ENCODE results near the gene CEMIP. TPM values are rescaled to one million over a fixed set of nuclear protein-coding genes. Genes with fewer than 3 reads are reported as not detected.

CEMIP gene
- polyA plus RNA-seq, 1 of the 3 experiments (the other 2 are of a cell fraction), result 27.8 TPM

DNA sequence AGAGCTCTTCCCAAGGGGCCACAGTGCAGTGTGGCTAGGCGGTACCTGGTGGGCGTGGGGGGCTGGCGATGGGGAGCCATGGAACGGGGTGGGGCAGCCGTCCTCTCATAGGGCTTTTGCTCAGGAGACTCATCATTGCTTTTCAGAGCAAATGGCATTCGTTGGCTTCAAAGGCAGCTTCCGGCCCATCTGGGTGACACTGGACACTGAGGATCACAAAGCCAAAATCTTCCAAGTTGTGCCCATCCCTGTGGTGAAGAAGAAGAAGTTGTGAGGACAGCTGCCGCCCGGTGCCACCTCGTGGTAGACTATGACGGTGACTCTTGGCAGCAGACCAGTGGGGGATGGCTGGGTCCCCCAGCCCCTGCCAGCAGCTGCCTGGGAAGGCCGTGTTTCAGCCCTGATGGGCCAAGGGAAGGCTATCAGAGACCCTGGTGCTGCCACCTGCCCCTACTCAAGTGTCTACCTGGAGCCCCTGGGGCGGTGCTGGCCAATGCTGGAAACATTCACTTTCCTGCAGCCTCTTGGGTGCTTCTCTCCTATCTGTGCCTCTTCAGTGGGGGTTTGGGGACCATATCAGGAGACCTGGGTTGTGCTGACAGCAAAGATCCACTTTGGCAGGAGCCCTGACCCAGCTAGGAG lies 169.6 kb downstream of the CEMIP start:
- Histone ChIP-seq H4K20me1 (ENCODE audit: insufficient read depth) (no peaks in the 10 kb centered on the region), H3K27me3 (ENCODE audit: insufficient read depth) (no peaks in the 10 kb centered on the region), H3K27ac (ENCODE audit: low read depth in 2 of 2, low read length in 1 of 2) (no peak overlapping the region), H2AFZ (ENCODE audit: low read depth) (no peak overlapping the region), H3K36me3 (replicated peaks in 1 of 2; ENCODE audit: control insufficient read depth in 1 of 2, insufficient read depth in 2 of 2, low read length in 1 of 2) (peaks cover 11 to 66% of the 10 kb centered on the region in 2 experiments), H3K9me2 (no peaks in the 10 kb centered on the region), H3F3A (replicated peaks; ENCODE audit: insufficient read depth) (no peaks in the 10 kb centered on the region), H3K79me2 (ENCODE audit: insufficient read depth) (no peaks in the 10 kb centered on the region), H3K9ac (no peak overlapping the region), H3K4me1 (ENCODE audit: control insufficient read depth in 1 of 2, insufficient read depth in 2 of 2, low read depth in 1 of 2, low read length in 1 of 2) (no peaks in the 10 kb centered on the region; a peak in 1 of 4 replicates), H3K4me3 (ENCODE audit: low read depth in 2 of 2, low read length in 1 of 2) (no peak overlapping the region), H3K4me2 (no peak overlapping the region), H3K9me3 (no peaks in the 10 kb centered on the region)
- ChIA-PET CTCF (interaction anchor here (0.9 to 2.4 kb wide), 6 partner anchors 8 to 493 kb away, joined by 3 to 9 read pairs (median 4); no protein-coding TSS in a partner anchor), POLR2A (no interaction called here)
- DNase-seq, result no peak
- TF ChIP-seq ELF1 (IDR thresholded peaks at IDR 0.05), result no peak
- TF ChIP-seq RAD21 (IDR thresholded peaks at IDR 0.05; ENCODE audit: low read length), result no peak
- no peak for TF ChIP-seq TCF12 (IDR thresholded peaks at IDR 0.05)
- no peak for TF ChIP-seq GATA2 (CRISPR knock-in tag; IDR thresholded peaks at IDR 0.05)
- no peak for TF ChIP-seq USF2 (IDR thresholded peaks at IDR 0.05; ENCODE audit: borderline replicate concordance, low read depth, low read length)
- TF ChIP-seq TEAD4 (IDR thresholded peaks at IDR 0.05; ENCODE audit: borderline replicate concordance, insufficient read depth), result no peak
- TF ChIP-seq ZBTB33 (IDR thresholded peaks at IDR 0.05; ENCODE audit: borderline replicate concordance, low read depth), result no peak
- TF ChIP-seq PBX3 (IDR thresholded peaks at IDR 0.05), result no peak
- no peak for TF ChIP-seq SIN3A (IDR thresholded peaks at IDR 0.05; ENCODE audit: borderline replicate concordance, low read depth, low read length)
- TF ChIP-seq, protein P1, sequence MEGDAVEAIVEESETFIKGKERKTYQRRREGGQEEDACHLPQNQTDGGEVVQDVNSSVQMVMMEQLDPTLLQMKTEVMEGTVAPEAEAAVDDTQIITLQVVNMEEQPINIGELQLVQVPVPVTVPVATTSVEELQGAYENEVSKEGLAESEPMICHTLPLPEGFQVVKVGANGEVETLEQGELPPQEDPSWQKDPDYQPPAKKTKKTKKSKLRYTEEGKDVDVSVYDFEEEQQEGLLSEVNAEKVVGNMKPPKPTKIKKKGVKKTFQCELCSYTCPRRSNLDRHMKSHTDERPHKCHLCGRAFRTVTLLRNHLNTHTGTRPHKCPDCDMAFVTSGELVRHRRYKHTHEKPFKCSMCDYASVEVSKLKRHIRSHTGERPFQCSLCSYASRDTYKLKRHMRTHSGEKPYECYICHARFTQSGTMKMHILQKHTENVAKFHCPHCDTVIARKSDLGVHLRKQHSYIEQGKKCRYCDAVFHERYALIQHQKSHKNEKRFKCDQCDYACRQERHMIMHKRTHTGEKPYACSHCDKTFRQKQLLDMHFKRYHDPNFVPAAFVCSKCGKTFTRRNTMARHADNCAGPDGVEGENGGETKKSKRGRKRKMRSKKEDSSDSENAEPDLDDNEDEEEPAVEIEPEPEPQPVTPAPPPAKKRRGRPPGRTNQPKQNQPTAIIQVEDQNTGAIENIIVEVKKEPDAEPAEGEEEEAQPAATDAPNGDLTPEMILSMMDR (IDR thresholded peaks at IDR 0.05), result no peak
- 93% methylated on average over 4 of the region's 13 CpGs for WGBS (ENCODE audit: low lambda C conversion rate)

GRCh38 chr15:80949756-80950155 lies 170.6 kb downstream of the CEMIP start:
- no CpG with 5 or more reads among the region's 4 CpGs for WGBS (ENCODE audit: low lambda C conversion rate)
- Histone ChIP-seq H3K9ac (no peak overlapping the region), H3K4me1 (ENCODE audit: control insufficient read depth in 1 of 2, insufficient read depth in 2 of 2, low read depth in 1 of 2, low read length in 1 of 2) (no peaks in the 10 kb centered on the region; a peak in 1 of 4 replicates), H3K79me2 (ENCODE audit: insufficient read depth) (no peaks in the 10 kb centered on the region), H3K27me3 (ENCODE audit: insufficient read depth) (no peaks in the 10 kb centered on the region), H2AFZ (ENCODE audit: low read depth) (no peak overlapping the region), H3F3A (replicated peaks; ENCODE audit: insufficient read depth) (no peaks in the 10 kb centered on the region), H3K9me3 (no peaks in the 10 kb centered on the region), H3K27ac (ENCODE audit: low read depth in 2 of 2, low read length in 1 of 2) (no peak overlapping the region), H3K4me2 (no peak overlapping the region), H4K20me1 (ENCODE audit: insufficient read depth) (no peaks in the 10 kb centered on the region), H3K36me3 (replicated peaks in 1 of 2; ENCODE audit: control insufficient read depth in 1 of 2, insufficient read depth in 2 of 2, low read length in 1 of 2) (peaks cover 11 to 59% of the 10 kb centered on the region in 2 experiments), H3K4me3 (ENCODE audit: low read depth in 2 of 2, low read length in 1 of 2) (no peak overlapping the region), H3K9me2 (no peaks in the 10 kb centered on the region)
- POLR2A ChIA-PET, result no interaction called here
- DNase-seq, result no peak
- CTCF ChIA-PET, result interaction anchor here (0.7 to 2.4 kb wide), 7 partner anchors 20 to 494 kb away, joined by 3 to 9 read pairs (median 3); partner anchors contain the start of gene CEMIP
- TF ChIP-seq SMC3 (IDR thresholded peaks at IDR 0.05; ENCODE audit: low read depth, low read length) (no peak), TEAD4 (IDR thresholded peaks at IDR 0.05; ENCODE audit: borderline replicate concordance, insufficient read depth) (no peak), MXI1 (IDR thresholded peaks at IDR 0.05; ENCODE audit: low read depth, low read length) (no peak), NFIC (IDR thresholded peaks at IDR 0.05; ENCODE audit: borderline replicate concordance) (no peak), RAD21 (IDR thresholded peaks at IDR 0.05; ENCODE audit: low read length) (no peak), FOSL2 (IDR thresholded peaks at IDR 0.05; ENCODE audit: borderline replicate concordance, low read depth) (no peak), FOXJ3 (CRISPR knock-in tag; IDR thresholded peaks at IDR 0.05) (no peak), TAF1 (IDR thresholded peaks at IDR 0.05; ENCODE audit: borderline replicate concordance, low read depth, low read length) (no peak)
- TF ChIP-seq, protein P2, sequence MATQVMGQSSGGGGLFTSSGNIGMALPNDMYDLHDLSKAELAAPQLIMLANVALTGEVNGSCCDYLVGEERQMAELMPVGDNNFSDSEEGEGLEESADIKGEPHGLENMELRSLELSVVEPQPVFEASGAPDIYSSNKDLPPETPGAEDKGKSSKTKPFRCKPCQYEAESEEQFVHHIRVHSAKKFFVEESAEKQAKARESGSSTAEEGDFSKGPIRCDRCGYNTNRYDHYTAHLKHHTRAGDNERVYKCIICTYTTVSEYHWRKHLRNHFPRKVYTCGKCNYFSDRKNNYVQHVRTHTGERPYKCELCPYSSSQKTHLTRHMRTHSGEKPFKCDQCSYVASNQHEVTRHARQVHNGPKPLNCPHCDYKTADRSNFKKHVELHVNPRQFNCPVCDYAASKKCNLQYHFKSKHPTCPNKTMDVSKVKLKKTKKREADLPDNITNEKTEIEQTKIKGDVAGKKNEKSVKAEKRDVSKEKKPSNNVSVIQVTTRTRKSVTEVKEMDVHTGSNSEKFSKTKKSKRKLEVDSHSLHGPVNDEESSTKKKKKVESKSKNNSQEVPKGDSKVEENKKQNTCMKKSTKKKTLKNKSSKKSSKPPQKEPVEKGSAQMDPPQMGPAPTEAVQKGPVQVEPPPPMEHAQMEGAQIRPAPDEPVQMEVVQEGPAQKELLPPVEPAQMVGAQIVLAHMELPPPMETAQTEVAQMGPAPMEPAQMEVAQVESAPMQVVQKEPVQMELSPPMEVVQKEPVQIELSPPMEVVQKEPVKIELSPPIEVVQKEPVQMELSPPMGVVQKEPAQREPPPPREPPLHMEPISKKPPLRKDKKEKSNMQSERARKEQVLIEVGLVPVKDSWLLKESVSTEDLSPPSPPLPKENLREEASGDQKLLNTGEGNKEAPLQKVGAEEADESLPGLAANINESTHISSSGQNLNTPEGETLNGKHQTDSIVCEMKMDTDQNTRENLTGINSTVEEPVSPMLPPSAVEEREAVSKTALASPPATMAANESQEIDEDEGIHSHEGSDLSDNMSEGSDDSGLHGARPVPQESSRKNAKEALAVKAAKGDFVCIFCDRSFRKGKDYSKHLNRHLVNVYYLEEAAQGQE (IDR thresholded peaks at IDR 0.05; ENCODE audit: low read depth, low read length), result no peak
